HepG2 (cell line): ENCODE measurements around the gene TRIO. TPM values are rescaled to one million over a fixed set of nuclear protein-coding genes. Genes with fewer than 3 reads are reported as not detected.
A peak's percentile ranks its signal among the peaks of the same experiment; 100 is the strongest.

Source experiments
- ATAC-seq: fragments of 200-7000 bp; cut with Tn5 transposase; 3 replicates; pipeline ENCODE4 v1.9.1; 2020; ENCODE audit warnings: mild to moderate bottlenecking, moderate library complexity
- BruUV-seq: library from RNA; stranded (reverse); fragments of 400-500 nt; replicated peaks from 2 replicates; lab custom pipeline; 2021; lab: Mats Ljungman, UMichigan
- CTCF ChIA-PET: fragments of 300-600 bp; formaldehyde crosslinking; extraction: SDS; loops from one replicate; lab custom pipeline; 2021; ENCODE audit warnings: low total read pairs, inconsistent platforms, low intra/inter-chr PET ratio; lab: Yijun Ruan, JAX
- POLR2A ChIA-PET: fragments of 350-600 bp; sonication (Branson Sonifier 250); formaldehyde crosslinking; loops from one replicate; lab custom pipeline; 2020; ENCODE audit warnings: antibody characterized with exemption, inconsistent platforms; lab: Yijun Ruan, JAX
- DNase-seq: peaks from one replicate; pipeline ENCODE4 v3.0.0-alpha.2; 2015; ENCODE audit warnings: low spot score
- FAIRE-seq: peaks from 3 replicates; lab custom pipeline; 2011; peaks lifted over from hg19 to GRCh38; lab: Jason Lieb, UNC
- H2AFZ ChIP-seq: one replicate; pipeline ENCODE4 v1.6.1; 2011; ENCODE audit warnings: low read length, inconsistent platforms
- H3K27ac ChIP-seq: fragments of 300-600 bp; 3 replicates; pipeline ENCODE4 v1.8.0; 2011; ENCODE audit warnings: mixed run types, mild to moderate bottlenecking, mixed read lengths, low read length, inconsistent platforms; ENCODE audit not compliant: insufficient read depth; ENCODE audit errors: extremely low read length
- H3K27me3 ChIP-seq, 2 experiments: fragments of 200-600 bp in 1 of 2; 2 replicates in 1 of 2; 3 replicates in 1 of 2; pipeline versions ENCODE4 v1.6.0 to v1.8.0; 2011; ENCODE audit warnings: low read length in 2 of 2, mild to moderate bottlenecking in 2 of 2, moderate library complexity in 2 of 2, inconsistent platforms in 1 of 2; ENCODE audit not compliant: insufficient read depth in 2 of 2, control insufficient read depth in 1 of 2
- H3K36me3 ChIP-seq, 2 experiments: fragments of 200-600 bp in 1 of 2; replicated peaks in 1 of 2; 2 replicates in 1 of 2; 3 replicates in 1 of 2; pipeline versions ENCODE4 v1.5.1 to v1.8.0; 2011; ENCODE audit warnings: low read length in 2 of 2, inconsistent platforms in 1 of 2; ENCODE audit not compliant: insufficient read depth in 2 of 2, control insufficient read depth in 1 of 2
- H3K4me1 ChIP-seq: 2 replicates; pipeline ENCODE4 v1.5.1; 2012; ENCODE audit warnings: low read length, inconsistent platforms; ENCODE audit not compliant: insufficient read depth
- H3K4me2 ChIP-seq: 2 replicates; pipeline ENCODE4 v1.6.0; 2011; ENCODE audit warnings: low read depth, low read length, inconsistent platforms
- H3K4me3 ChIP-seq, 3 experiments: fragments of 200-600 bp in 1 of 3; sonication (generic), shearing (Covaris generic) in 1 of 3; replicated peaks in 1 of 3; 2 replicates each; pipeline ENCODE4 v1.5.1; 2011 to 2016; ENCODE audit warnings: low read length in 3 of 3, inconsistent platforms in 2 of 3, low read depth in 2 of 3, mild to moderate bottlenecking in 2 of 3, control low read depth in 1 of 3, mixed read lengths in 1 of 3; ENCODE audit not compliant: insufficient read depth in 1 of 3
- H3K79me2 ChIP-seq: one replicate; pipeline ENCODE4 v1.6.1; 2011; ENCODE audit warnings: low read length, inconsistent platforms; ENCODE audit not compliant: insufficient read depth
- H3K9ac ChIP-seq: 2 replicates; pipeline ENCODE4 v1.6.0; 2011; ENCODE audit warnings: mild to moderate bottlenecking, low read depth, low read length, inconsistent platforms; ENCODE audit not compliant: insufficient read depth
- H3K9me3 ChIP-seq: 2 replicates; pipeline ENCODE4 v1.5.1; 2012; ENCODE audit warnings: mild to moderate bottlenecking, low read length
- H4K20me1 ChIP-seq: 2 replicates; pipeline ENCODE4 v1.6.0; 2011; ENCODE audit warnings: inconsistent platforms, mild to moderate bottlenecking, low read length, moderate library complexity; ENCODE audit not compliant: insufficient read depth
- CBX2 ChIP-seq, 2 experiments: fragments of 200-600 bp in 1 of 2; sonication (generic); formaldehyde crosslinking in 1 of 2; IDR thresholded peaks; 2 replicates each; pipeline versions ENCODE4 v1.7.0 to v1.8.1; 2018 to 2022; ENCODE audit warnings: low read depth in 2 of 2, low read length in 1 of 2, mild to moderate bottlenecking in 1 of 2, missing genetic modification reagents in 1 of 2
- EED ChIP-seq: sonication (generic); formaldehyde crosslinking; IDR thresholded peaks from 2 replicates; pipeline ENCODE4 v1.5.0; 2020; ENCODE audit warnings: mild to moderate bottlenecking, missing genetic modification reagents
- FOXK2 ChIP-seq: fragments of 450-650 bp; IDR thresholded peaks from 2 replicates; pipeline ENCODE4 v1.6.1; 2016
- HNF1B ChIP-seq: sonication (generic); formaldehyde crosslinking; IDR thresholded peaks from 2 replicates; pipeline ENCODE4 v1.5.1; 2020; ENCODE audit warnings: mild to moderate bottlenecking, moderate library complexity, missing genetic modification reagents
- NONO ChIP-seq, 2 experiments: fragments of 450-650 bp in 1 of 2; sonication (generic) in 1 of 2; formaldehyde crosslinking in 1 of 2; IDR thresholded peaks in 1 of 2; conservative IDR thresholded peaks in 1 of 2; 2 replicates each; pipeline versions ENCODE4 v1.6.1 to v1.8.0; 2017 to 2022; ENCODE audit warnings: mild to moderate bottlenecking in 1 of 2, missing genetic modification reagents in 1 of 2, moderate library complexity in 1 of 2
- SALL1 ChIP-seq: sonication (generic); formaldehyde crosslinking; IDR thresholded peaks from 2 replicates; pipeline ENCODE4 v1.8.0; 2022; ENCODE audit warnings: mild to moderate bottlenecking, missing genetic modification reagents
- SP5 ChIP-seq: IDR thresholded peaks from 2 replicates; pipeline ENCODE4 v1.6.1; 2016; ENCODE audit warnings: low read depth, borderline replicate concordance
- ZNF280D ChIP-seq: sonication (generic); formaldehyde crosslinking; IDR thresholded peaks from 2 replicates; pipeline ENCODE4 v1.5.1; 2020; ENCODE audit warnings: mild to moderate bottlenecking, missing genetic modification reagents
- ZNF484 ChIP-seq: sonication (generic); formaldehyde crosslinking; IDR thresholded peaks from 2 replicates; pipeline ENCODE4 v1.5.1; 2020; ENCODE audit warnings: mild to moderate bottlenecking, low read depth, missing genetic modification reagents, borderline replicate concordance
- ZNF512B ChIP-seq: sonication (generic); formaldehyde crosslinking; IDR thresholded peaks from 2 replicates; pipeline ENCODE4 v1.5.1; 2020; ENCODE audit warnings: missing genetic modification reagents, mild to moderate bottlenecking, borderline replicate concordance
- ZNF576 ChIP-seq: sonication (generic); formaldehyde crosslinking; IDR thresholded peaks from 2 replicates; pipeline ENCODE4 v1.4.0; 2020; ENCODE audit warnings: mild to moderate bottlenecking, missing genetic modification reagents
- ZNF761 ChIP-seq: sonication (generic); formaldehyde crosslinking; conservative IDR thresholded peaks from 2 replicates; pipeline ENCODE4 v1.4.0; 2020; ENCODE audit warnings: mild to moderate bottlenecking, missing genetic modification reagents
- WGBS: methylation state at CpG from one replicate; pipeline ENCODE4 v1.1.6; 2017; ENCODE audit warnings: low lambda C conversion rate; 5-methylcytosine and 5-hydroxymethylcytosine counted together
- in situ Hi-C: cut with HindIII; loops from 2 replicates; pipeline ENCODE4 v1.10.0; 2017; ENCODE audit warnings: low pct_unique_long_range_greater_than_20kb; ENCODE audit not compliant: extremely low pct_ligation_motif_present
- intact Hi-C: fragments of 100-400 bp; cut with micrococcal nuclease; formaldehyde crosslinking; loops from one replicate; pipeline ENCODE4 v1.10.0; 2022; ENCODE audit not compliant: unreplicated experiment
- polyA plus RNA-seq, 8 experiments: library from polyadenylated mRNA; depleted of rRNA in 3 of 8; stranded (reverse) in 7 of 8; unstranded in 1 of 8; fragments of >200 nt; fragmentation: Illumina TruSeq in 4 of 8; extraction: Trizol in 4 of 8; gene quantifications; 2 replicates each; pipeline versions ENCODE4 v1.2.1 to v1.2.3, GENCODE V29; 2011 to 2016; ENCODE audit warnings: low read depth in 4 of 8, missing spikeins in 1 of 8, mixed read lengths in 1 of 8; ENCODE audit not compliant: insufficient read depth in 1 of 8
- total RNA-seq, 5 experiments: library from RNA; depleted of rRNA; stranded (reverse); fragments of >200 nt; fragmentation: Illumina TruSeq; extraction: Trizol; gene quantifications; 2 replicates each; pipeline ENCODE4 v1.2.3, GENCODE V29; 2016; ENCODE audit warnings: low read depth in 1 of 5
- TF ChIP-seq, protein P1 (sequence below): IDR thresholded peaks from 2 replicates; pipeline ENCODE4 v1.6.1; 2012; ENCODE audit warnings: inconsistent platforms
- TF ChIP-seq, protein P2 (sequence below): sonication (generic); formaldehyde crosslinking; IDR thresholded peaks from 2 replicates; pipeline ENCODE4 v1.4.0; 2020; ENCODE audit warnings: mild to moderate bottlenecking, missing genetic modification reagents

TRIO gene
- total and polyA plus RNA-seq, 2 of the 13 experiments (the other 11 are each of a cell fraction or from before 2014, with no cell fraction given) = 45.2 to 45.9 TPM

DNA sequence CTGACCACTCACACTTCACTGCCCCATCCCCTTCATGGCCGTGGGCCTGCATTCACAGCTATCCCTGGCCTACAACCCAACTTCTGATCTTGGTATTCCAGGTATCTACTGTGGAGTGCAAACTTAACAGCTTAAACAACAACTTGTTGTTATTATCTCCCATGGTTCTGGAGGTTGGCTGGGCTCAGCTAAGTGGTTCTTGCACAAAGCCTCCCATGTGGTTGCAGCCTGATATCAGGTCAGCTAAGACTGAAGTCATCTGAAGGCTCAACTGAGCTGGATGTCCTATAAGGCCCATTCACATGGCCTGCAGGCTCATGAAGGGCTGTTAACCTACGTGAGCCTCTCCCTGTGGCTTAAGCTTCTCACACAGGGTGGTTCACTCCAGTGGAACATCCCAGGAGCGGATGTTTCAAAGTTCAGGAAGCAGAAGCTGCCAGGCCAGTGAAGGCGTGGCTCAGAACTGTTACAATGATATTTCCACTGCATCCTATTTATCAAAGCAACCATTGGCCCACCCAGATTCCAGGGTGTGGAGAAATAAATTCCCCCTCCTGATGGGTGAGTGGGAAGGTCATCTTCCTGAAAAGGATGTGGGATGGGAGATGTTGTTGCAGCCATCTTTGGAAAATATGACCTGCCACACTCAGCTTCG lies 30.0 kb upstream of the TRIO start:
- 31% methylated on average over 3 of the region's 5 CpGs for WGBS
- in situ Hi-C loops (no loop called here), intact Hi-C loops (loop anchor here (2.0 kb wide), 1 partner anchor 30 kb away; the partner anchor contains the start of gene TRIO)
- Histone ChIP-seq H3K27me3 (peaks cover 0 to 3% of the 10 kb centered on the region in 2 experiments; a peak in 1 of 5 replicates), H2AFZ (no peak overlapping the region), H3K4me3 (no peak overlapping the region), H3K27ac (no peak overlapping the region), H3K4me1 (peaks cover 27% of the 10 kb centered on the region), H3K36me3 (no peaks in the 10 kb centered on the region), H4K20me1 (no peaks in the 10 kb centered on the region), H3K4me2 (peak overlapping the region; percentile 43), H3K79me2 (no peaks in the 10 kb centered on the region), H3K9ac (no peak overlapping the region), H3K9me3 (no peaks in the 10 kb centered on the region)
- peak; percentile 59 for FAIRE-seq
- ATAC-seq = peak; percentile 94
- DNase-seq = peak; percentile 31
- BruUV-seq = no TSS peak
- ChIA-PET POLR2A (interaction anchor here (1.1 kb wide), 1 partner anchor 157 kb away, joined by 3 read pairs; no protein-coding TSS in a partner anchor), CTCF (no interaction called here)
- TF ChIP-seq SP5 (0 out of 2 replicates have a peak, but pooled peaks have one; percentile 19), ZNF576 (CRISPR knock-in tag) (no peak), CBX2 (IDR thresholded peaks at IDR 0.05; ENCODE audit: low read depth, low read length) (no peak), CBX2 (CRISPR knock-in tag; IDR thresholded peaks at IDR 0.05; ENCODE audit: low read depth) (no peak), NONO (IDR thresholded peaks at IDR 0.05) (no peak), NONO (CRISPR knock-in tag; conservative IDR thresholded peaks at IDR 0.05) (no peak), SALL1 (CRISPR knock-in tag) (peak; percentile 24; the same call in 1 of the 2 replicates), ZNF512B (no peak), HNF1B (CRISPR knock-in tag) (0 out of 2 replicates have a peak, but pooled peaks have one; percentile 17), FOXK2 (no peak), ZNF280D (no peak), ZNF484 (no peak), EED (CRISPR knock-in tag) (no peak), ZNF761 (no peak)
- TF ChIP-seq, protein P1, sequence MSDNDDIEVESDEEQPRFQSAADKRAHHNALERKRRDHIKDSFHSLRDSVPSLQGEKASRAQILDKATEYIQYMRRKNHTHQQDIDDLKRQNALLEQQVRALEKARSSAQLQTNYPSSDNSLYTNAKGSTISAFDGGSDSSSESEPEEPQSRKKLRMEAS = no peak
- TF ChIP-seq, protein P2, sequence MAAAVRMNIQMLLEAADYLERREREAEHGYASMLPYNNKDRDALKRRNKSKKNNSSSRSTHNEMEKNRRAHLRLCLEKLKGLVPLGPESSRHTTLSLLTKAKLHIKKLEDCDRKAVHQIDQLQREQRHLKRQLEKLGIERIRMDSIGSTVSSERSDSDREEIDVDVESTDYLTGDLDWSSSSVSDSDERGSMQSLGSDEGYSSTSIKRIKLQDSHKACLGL (CRISPR knock-in tag) = no peak
